HL-60 (cell line): ENCODE results near the gene LIN7B.

Source experiments
- CTCF ChIP-seq: IDR thresholded peaks from one replicate; pipeline ENCODE4 v1.5.1; 2011; ENCODE audit warnings: low read length, control low read depth, inconsistent platforms; ENCODE audit not compliant: insufficient read depth
- GABPA ChIP-seq: IDR thresholded peaks from 2 replicates; pipeline ENCODE4 v1.6.1; 2012; ENCODE audit warnings: low read depth
- POLR2AphosphoS5 ChIP-seq: IDR thresholded peaks from 2 replicates; pipeline ENCODE4 v1.6.1; 2012; ENCODE audit warnings: low read depth
- SPI1 ChIP-seq: IDR thresholded peaks from 2 replicates; pipeline ENCODE4 v1.6.1; 2012; ENCODE audit warnings: low read depth, mild to moderate bottlenecking, borderline replicate concordance
- TF ChIP-seq, protein P1 (sequence below): IDR thresholded peaks from 2 replicates; pipeline ENCODE4 v1.6.1; 2012; ENCODE audit warnings: low read depth; ENCODE audit not compliant: insufficient replicate concordance

- no peak for TF ChIP-seq CTCF
- no peak for TF ChIP-seq POLR2AphosphoS5
- TF ChIP-seq, protein P1, sequence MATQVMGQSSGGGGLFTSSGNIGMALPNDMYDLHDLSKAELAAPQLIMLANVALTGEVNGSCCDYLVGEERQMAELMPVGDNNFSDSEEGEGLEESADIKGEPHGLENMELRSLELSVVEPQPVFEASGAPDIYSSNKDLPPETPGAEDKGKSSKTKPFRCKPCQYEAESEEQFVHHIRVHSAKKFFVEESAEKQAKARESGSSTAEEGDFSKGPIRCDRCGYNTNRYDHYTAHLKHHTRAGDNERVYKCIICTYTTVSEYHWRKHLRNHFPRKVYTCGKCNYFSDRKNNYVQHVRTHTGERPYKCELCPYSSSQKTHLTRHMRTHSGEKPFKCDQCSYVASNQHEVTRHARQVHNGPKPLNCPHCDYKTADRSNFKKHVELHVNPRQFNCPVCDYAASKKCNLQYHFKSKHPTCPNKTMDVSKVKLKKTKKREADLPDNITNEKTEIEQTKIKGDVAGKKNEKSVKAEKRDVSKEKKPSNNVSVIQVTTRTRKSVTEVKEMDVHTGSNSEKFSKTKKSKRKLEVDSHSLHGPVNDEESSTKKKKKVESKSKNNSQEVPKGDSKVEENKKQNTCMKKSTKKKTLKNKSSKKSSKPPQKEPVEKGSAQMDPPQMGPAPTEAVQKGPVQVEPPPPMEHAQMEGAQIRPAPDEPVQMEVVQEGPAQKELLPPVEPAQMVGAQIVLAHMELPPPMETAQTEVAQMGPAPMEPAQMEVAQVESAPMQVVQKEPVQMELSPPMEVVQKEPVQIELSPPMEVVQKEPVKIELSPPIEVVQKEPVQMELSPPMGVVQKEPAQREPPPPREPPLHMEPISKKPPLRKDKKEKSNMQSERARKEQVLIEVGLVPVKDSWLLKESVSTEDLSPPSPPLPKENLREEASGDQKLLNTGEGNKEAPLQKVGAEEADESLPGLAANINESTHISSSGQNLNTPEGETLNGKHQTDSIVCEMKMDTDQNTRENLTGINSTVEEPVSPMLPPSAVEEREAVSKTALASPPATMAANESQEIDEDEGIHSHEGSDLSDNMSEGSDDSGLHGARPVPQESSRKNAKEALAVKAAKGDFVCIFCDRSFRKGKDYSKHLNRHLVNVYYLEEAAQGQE = no peak
- TF ChIP-seq SPI1 = no peak
- no peak for TF ChIP-seq GABPA
Observed at GRCh38 chr19:49114630-49115363, 627 bp downstream of the LIN7B start.
